Activated naive CD8-positive, alpha-beta T cell treated with anti-CD3 and anti-CD28 coated beads for 36 hours (primary cell): ENCODE results near the gene RXRB. TPM values are rescaled to one million over a fixed set of nuclear protein-coding genes. Genes with fewer than 3 reads are reported as not detected.
A peak's percentile ranks its signal among the peaks of the same experiment; 100 is the strongest.

Experiments
- DNase-seq: peaks from one replicate; pipeline ENCODE4 v3.0.0; 2021
- H3K27ac Mint-ChIP-seq: one replicate; pipeline ENCODE4 v1.8.0; 2022; ENCODE audit warnings: mild to moderate bottlenecking, moderate library complexity, mixed read lengths
- H3K27me3 Mint-ChIP-seq: one replicate; pipeline ENCODE4 v1.8.0; 2022; ENCODE audit warnings: mild to moderate bottlenecking, mixed read lengths
- H3K36me3 Mint-ChIP-seq: one replicate; pipeline ENCODE4 v1.8.0; 2021; ENCODE audit warnings: mild to moderate bottlenecking, mixed read lengths
- H3K4me1 Mint-ChIP-seq: one replicate; pipeline ENCODE4 v1.8.0; 2021; ENCODE audit warnings: mixed read lengths
- H3K4me3 Mint-ChIP-seq: one replicate; pipeline ENCODE4 v1.8.0; 2022; ENCODE audit warnings: mild to moderate bottlenecking, moderate library complexity, mixed read lengths
- H3K9me3 Mint-ChIP-seq: one replicate; pipeline ENCODE4 v1.8.0; 2022; ENCODE audit warnings: mixed read lengths
- total RNA-seq, 2 experiments: library from RNA; stranded (reverse); gene quantifications; one replicate each; pipeline ENCODE4 v1.2.3, GENCODE V29; 2021

Gene RXRB
- total RNA-seq, 2 experiments from 2014 or later: 40.4 to 42.1 TPM

GRCh38 chr6:33216117-33216649, 15.7 kb upstream of the RXRB start:
- H3K4me1 Mint-ChIP-seq: peaks cover 38% of the 10 kb centered on the region
- H3K36me3 Mint-ChIP-seq: peaks cover 2% of the 10 kb centered on the region
- no peak overlapping the region for H3K4me3 Mint-ChIP-seq
- DNase-seq: no peak
- peaks cover 9% of the 10 kb centered on the region for H3K27me3 Mint-ChIP-seq
- H3K9me3 Mint-ChIP-seq: no peaks in the 10 kb centered on the region
- H3K27ac Mint-ChIP-seq: peak overlapping the region; percentile 15

GRCh38 chr6:33215271-33216116, 15.0 kb upstream of the RXRB start:
- H3K4me1 Mint-ChIP-seq: peaks cover 38% of the 10 kb centered on the region
- peaks cover 9% of the 10 kb centered on the region for H3K27me3 Mint-ChIP-seq
- no peaks in the 10 kb centered on the region for H3K9me3 Mint-ChIP-seq
- peak overlapping the region; percentile 43 for H3K4me3 Mint-ChIP-seq
- H3K36me3 Mint-ChIP-seq: peaks cover 5% of the 10 kb centered on the region
- peak overlapping the region; percentile 58 for H3K27ac Mint-ChIP-seq
- no peak for DNase-seq

DNA sequence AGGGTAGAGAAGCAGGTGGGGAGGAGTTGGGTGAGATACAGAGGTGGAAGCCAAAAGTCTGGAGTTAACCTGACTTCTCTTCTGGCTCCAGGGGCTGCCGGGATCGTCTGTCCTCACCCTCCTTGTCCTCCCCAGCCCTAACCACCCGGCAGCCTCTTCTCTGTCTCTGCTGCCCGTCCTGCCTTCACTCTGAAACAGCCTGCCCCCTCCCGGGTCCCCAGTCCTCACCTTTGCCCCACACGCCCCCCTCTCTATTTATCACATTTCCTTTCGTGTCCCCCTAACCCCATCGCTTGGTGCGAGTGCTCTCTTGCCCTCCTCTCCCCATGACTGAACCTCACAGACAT, 13.5 kb upstream of the RXRB start:
- Mint-ChIP-seq H3K27me3 (peaks cover 9% of the 10 kb centered on the region), H3K4me1 (peaks cover 48% of the 10 kb centered on the region), H3K27ac (peak overlapping the region; percentile 11), H3K4me3 (peak overlapping the region; percentile 78), H3K9me3 (no peaks in the 10 kb centered on the region), H3K36me3 (peaks cover 9% of the 10 kb centered on the region)
- no peak for DNase-seq

DNA sequence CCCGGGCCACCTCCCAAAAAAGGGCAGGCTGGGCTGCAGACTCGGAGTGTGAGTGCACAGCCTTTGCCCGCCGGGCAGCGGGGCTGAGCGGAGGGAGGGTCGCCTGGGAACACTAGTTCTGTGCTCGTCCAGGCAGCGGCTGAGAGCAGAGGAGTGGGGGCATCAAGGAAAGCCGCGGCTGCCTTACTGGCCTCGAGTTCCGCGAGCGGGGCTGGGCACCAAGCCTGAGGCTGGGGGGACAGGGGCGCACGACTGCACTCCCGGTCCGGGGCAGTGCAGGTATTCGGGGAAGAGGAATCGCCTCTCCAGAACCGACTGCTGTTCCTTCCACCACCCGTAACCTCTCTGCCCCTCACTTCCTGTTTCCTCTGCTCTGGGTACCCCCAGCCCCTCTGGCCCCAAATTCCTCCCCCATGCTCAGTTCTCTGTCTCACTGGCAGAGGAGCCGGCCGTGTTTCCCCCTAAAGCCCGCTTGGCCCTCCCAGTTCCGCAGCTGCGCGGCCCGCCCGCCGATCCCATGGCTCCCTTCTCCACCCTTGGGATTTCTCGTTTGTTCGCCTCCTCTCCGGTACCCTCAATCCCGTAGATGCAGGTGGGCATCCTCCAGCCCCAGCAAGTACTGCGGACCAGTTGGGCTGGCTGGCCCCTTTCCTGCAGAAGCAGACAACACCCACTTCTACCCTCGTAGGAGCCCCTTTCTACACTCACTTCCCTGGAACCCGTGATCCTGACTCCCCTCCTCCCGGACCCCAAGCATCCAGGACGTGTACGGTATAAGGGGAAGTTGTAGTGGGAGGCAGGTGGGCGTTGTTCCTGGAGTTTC, 12.9 kb upstream of the RXRB start:
- Mint-ChIP-seq H3K4me1 (peaks cover 51% of the 10 kb centered on the region), H3K36me3 (peaks cover 9% of the 10 kb centered on the region), H3K4me3 (peak overlapping the region; percentile 78), H3K27ac (peak overlapping the region; percentile 66), H3K9me3 (no peaks in the 10 kb centered on the region), H3K27me3 (peaks cover 9% of the 10 kb centered on the region)
- no peak for DNase-seq

GRCh38 chr6:33212857-33213165, 12.3 kb upstream of the RXRB start:
- no peak for DNase-seq
- Mint-ChIP-seq H3K9me3 (no peaks in the 10 kb centered on the region), H3K36me3 (peaks cover 9% of the 10 kb centered on the region), H3K4me1 (peaks cover 48% of the 10 kb centered on the region), H3K27me3 (peaks cover 5% of the 10 kb centered on the region), H3K4me3 (peak overlapping the region; percentile 78), H3K27ac (no peak overlapping the region)

DNA sequence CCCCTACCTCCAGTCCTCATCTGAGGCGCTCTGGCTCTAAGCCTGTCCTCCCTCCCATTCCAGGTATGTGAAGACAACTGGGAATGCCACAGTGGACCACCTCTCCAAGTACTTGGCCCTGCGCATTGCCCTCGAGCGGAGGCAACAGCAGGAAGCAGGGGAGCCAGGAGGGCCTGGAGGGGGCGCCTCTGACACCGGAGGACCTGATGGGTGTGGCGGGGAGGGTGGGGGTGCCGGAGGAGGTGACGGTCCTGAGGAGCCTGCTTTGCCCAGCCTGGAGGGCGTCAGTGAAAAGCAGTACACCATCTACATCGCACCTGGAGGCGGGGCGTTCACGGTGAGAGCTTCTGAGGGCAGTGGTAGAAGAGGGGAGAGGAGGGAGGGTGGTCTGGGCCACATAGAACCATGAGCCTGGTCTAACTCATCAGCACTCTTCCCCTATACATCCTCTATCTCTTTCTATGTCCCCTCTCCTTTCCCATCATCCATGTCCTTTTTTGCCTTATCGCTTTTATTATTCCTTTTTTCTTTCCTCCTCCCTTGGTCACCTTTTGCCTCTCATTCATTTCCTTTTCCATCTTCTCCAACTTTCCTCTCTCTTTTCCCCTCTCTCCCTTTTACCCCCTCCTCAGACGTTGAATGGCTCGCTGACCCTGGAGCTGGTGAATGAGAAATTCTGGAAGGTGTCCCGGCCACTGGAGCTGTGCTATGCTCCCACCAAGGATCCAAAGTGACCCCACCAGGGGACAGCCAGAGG, 11.4 kb upstream of the RXRB start:
- H3K27me3 Mint-ChIP-seq: peaks cover 5% of the 10 kb centered on the region
- no peak overlapping the region for H3K27ac Mint-ChIP-seq
- H3K4me3 Mint-ChIP-seq: no peak overlapping the region
- no peak for DNase-seq
- H3K36me3 Mint-ChIP-seq: peaks cover 9% of the 10 kb centered on the region
- peaks cover 49% of the 10 kb centered on the region for H3K4me1 Mint-ChIP-seq
- H3K9me3 Mint-ChIP-seq: no peaks in the 10 kb centered on the region

DNA sequence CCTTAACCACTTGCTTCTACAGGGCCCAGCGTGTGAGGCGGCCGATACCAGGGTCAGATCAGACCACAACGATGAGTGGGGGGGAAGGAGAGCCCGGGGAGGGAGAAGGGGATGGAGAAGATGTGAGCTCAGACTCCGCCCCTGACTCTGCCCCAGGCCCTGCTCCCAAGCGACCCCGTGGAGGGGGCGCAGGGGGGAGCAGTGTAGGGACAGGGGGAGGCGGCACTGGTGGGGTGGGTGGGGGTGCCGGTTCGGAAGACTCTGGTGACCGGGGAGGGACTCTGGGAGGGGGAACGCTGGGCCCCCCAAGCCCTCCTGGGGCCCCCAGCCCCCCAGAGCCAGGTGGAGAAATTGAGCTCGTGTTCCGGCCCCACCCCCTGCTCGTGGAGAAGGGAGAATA, 10.7 kb upstream of the RXRB start:
- DNase-seq: no peak
- peaks cover 50% of the 10 kb centered on the region for H3K4me1 Mint-ChIP-seq

DNA sequence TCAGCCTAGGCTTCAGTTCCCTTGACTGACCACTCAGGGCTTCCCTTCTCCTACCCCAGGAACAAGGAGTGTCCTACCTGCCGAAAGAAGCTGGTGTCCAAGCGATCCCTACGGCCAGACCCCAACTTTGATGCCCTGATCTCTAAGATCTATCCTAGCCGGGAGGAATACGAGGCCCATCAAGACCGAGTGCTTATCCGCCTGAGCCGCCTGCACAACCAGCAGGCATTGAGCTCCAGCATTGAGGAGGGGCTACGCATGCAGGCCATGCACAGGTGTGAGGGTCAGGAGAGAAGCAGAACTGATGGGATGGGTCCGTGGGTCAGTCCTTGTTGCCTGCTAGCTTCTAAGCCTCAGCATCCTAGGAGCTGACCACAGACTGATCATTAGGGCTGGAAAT, 9.4 kb upstream of the RXRB start:
- no peaks in the 10 kb centered on the region for H3K9me3 Mint-ChIP-seq
- peaks cover 5% of the 10 kb centered on the region for H3K27me3 Mint-ChIP-seq
- no peak overlapping the region for H3K4me3 Mint-ChIP-seq
- no peak for DNase-seq
- H3K4me1 Mint-ChIP-seq: peaks cover 53% of the 10 kb centered on the region
- H3K36me3 Mint-ChIP-seq: peaks cover 10% of the 10 kb centered on the region
- no peak overlapping the region for H3K27ac Mint-ChIP-seq

More for the DNA sequence above, 10.7 kb upstream of the RXRB start:
- no peak overlapping the region for H3K27ac Mint-ChIP-seq
- peaks cover 5% of the 10 kb centered on the region for H3K27me3 Mint-ChIP-seq
- H3K9me3 Mint-ChIP-seq: no peaks in the 10 kb centered on the region
- H3K36me3 Mint-ChIP-seq: peaks cover 9% of the 10 kb centered on the region
- H3K4me3 Mint-ChIP-seq: no peak overlapping the region

GRCh38 chr6:33208091-33208967, 7.9 kb upstream of the RXRB start, which contains the start of gene RING1:
Gene RING1 (plus strand): TSS chr6:33208500. CDS start chr6:33208823, 323 bp downstream.
- Mint-ChIP-seq H3K36me3 (peaks cover 16% of the 10 kb centered on the region), H3K9me3 (no peaks in the 10 kb centered on the region), H3K27me3 (no peaks in the 10 kb centered on the region), H3K4me1 (peaks cover 49% of the 10 kb centered on the region), H3K27ac (peak within 1 kb of the TSS; percentile 94), H3K4me3 (peak within 1 kb of the TSS; percentile 85)
- DNase-seq: peak; percentile 87

DNA sequence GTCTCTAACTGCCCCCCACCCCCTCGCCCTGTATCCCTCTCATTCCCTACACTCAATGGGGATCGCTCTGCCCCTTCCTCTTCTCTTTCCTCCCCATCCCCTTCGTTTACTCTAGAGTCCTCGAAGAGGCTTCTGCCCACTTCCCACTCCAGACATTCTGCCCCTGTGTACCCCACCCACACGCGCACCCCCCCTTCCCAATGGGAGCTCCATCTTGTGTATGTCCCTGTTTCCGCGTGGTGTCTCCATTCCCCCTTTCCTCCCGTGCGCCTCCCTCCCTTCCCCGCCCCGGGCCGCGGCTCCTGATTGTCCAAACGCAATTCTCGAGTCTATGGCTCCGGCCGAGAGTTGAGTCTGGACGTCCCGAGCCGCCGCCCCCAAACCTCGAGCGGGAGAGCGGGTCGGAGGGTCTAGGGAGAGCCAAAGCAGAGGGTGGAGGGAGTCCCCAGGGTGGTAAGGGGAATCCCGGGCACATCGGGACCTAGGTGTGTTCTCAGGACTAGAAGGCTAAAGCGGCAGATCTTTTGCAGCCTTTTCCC, 7.2 kb upstream of the RXRB start:
- Mint-ChIP-seq H3K27ac (peak overlapping the region; percentile 94), H3K27me3 (no peaks in the 10 kb centered on the region), H3K36me3 (peaks cover 23% of the 10 kb centered on the region), H3K4me1 (peaks cover 49% of the 10 kb centered on the region), H3K9me3 (no peaks in the 10 kb centered on the region), H3K4me3 (peak overlapping the region; percentile 85)
- DNase-seq: no peak

DNA sequence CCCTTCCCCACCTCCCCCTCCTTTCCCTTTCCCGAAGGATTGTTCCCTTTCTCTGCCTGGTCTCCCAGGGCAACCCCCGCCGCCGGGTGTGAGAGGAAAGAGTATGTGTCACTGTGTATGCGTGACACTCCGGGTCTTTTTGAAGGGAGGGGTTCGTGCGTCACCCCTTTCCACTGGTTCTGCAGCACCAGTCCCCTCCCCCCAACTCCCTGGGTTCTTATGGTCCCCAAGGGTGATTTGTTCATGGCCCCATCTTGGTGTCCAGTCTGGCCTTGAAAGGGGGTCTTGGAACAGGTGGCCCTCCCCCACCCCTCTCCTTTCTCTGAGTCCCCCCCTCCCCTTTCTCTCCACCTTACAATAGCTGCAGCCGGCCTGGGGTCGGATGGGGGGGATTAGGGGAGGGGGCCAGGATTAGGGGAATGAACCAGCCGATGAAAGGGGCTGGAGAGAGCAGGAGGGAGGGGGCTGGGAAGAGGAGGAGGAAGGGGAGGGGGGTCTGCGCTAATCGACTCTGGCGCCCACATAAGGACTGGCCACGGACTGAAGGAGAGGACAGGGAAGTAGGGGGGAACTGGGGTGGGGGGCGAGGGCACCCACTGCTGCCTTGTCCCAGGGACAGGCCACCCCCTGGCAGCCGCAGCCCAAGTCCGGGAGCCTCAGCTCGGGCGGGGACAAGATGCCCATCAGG, 6.5 kb upstream of the RXRB start:
- peaks cover 29% of the 10 kb centered on the region for H3K36me3 Mint-ChIP-seq
- H3K27me3 Mint-ChIP-seq: no peaks in the 10 kb centered on the region
- DNase-seq: no peak
- peak overlapping the region; percentile 85 for H3K4me3 Mint-ChIP-seq
- peaks cover 53% of the 10 kb centered on the region for H3K4me1 Mint-ChIP-seq
- no peaks in the 10 kb centered on the region for H3K9me3 Mint-ChIP-seq
- H3K27ac Mint-ChIP-seq: peak overlapping the region; percentile 94

DNA sequence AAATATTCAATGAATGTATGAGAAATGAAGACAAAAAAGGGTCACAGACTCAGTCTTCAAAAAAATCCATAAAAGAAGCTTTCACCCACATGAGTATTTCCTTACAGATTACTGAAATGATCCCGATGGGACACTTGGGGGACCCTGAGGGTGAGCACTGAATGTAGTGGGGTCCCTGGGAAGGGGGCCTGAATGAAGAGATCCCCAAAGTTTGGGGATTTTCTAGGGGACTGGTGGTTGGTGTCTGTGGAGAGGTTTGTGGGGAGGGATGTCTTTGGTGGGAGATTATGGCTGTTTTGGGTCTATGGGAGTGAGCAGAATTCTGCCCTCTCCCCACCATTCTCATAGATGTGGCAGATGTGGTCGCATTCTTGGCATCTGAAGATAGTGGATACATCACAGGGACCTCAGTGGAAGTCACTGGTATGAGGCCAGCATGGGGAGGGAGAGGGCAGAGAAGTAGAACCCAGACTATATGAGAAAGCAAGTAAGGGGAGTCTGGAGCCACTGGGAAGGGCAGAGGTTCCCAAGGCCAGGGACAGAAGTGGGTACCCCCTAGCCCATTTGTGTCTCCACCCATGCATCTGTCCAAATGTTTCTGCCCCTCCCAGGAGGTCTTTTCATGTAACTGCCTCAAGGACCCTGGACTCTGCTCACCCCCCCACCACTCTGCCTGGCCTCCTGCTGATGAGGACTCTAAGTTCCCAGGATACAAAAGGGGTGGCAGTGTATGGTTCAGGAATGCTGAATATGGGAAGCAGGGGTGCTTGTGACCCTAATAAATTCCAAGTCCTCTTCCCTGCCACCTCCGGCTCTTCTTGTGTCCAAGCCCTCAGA, 5.8 kb upstream of the RXRB start:
- peaks cover 34% of the 10 kb centered on the region for H3K36me3 Mint-ChIP-seq
- H3K27ac Mint-ChIP-seq: peak overlapping the region; percentile 96
- peak overlapping the region; percentile 98 for H3K4me3 Mint-ChIP-seq
- no peaks in the 10 kb centered on the region for H3K9me3 Mint-ChIP-seq
- peaks cover 59% of the 10 kb centered on the region for H3K4me1 Mint-ChIP-seq
- H3K27me3 Mint-ChIP-seq: no peaks in the 10 kb centered on the region
- no peak for DNase-seq
